ENCODE data around the gene RHOG.

GRCh38 chr11:3879967-3880542 is 39.3 kb upstream of the RHOG start:
- TF ChIP-seq CTCF (IDR thresholded peaks at IDR 0.05), result no peak
- TF ChIP-seq POLR2AphosphoS5 (IDR thresholded peaks at IDR 0.05), result no peak
- no peak for TF ChIP-seq POLR2A (IDR thresholded peaks at IDR 0.05)
